Superior temporal gyrus (tissue), 1 donor: ENCODE measurements around the gene UXS1.

ENCODE experiments used
- DNase-seq: peaks from one replicate; pipeline ENCODE4 v3.0.0-alpha.2; 2016; ENCODE audit errors: extremely low spot score

Gene UXS1

GRCh38 chr2:106053116-106053515, 141.0 kb downstream of the UXS1 start:
- no peak for DNase-seq

- no peak for DNase-seq
Observed at GRCh38 chr2:106044859-106045258, 149.2 kb downstream of the UXS1 start.

- no peak for DNase-seq
Observed at GRCh38 chr2:106044021-106044420, 150.1 kb downstream of the UXS1 start.
